H1 (cell line): ENCODE data around the gene ABHD15. TPM values are rescaled to one million over a fixed set of nuclear protein-coding genes. Genes with fewer than 3 reads are reported as not detected.

Experiments
- CTCF ChIA-PET: fragments of 300-600 bp; sonication (Branson Sonifier 250); formaldehyde crosslinking; loops from one replicate; lab custom pipeline; 2021; ENCODE audit not compliant: partially characterized antibody; lab: Charles Lee
- POLR2A ChIA-PET: fragments of 300-600 bp; sonication (Branson Sonifier 250); formaldehyde crosslinking; loops from one replicate; lab custom pipeline; 2021; ENCODE audit warnings: inconsistent platforms; ENCODE audit not compliant: partially characterized antibody; lab: Charles Lee
- DNase-seq, 2 experiments: peaks; one replicate each; pipeline versions ENCODE4 v3.0.0 to v3.0.0-alpha.2; 2010 to 2022; ENCODE audit warnings: low spot score in 2 of 2, low read depth in 1 of 2, mixed read lengths in 1 of 2
- FAIRE-seq: peaks from 2 replicates; lab custom pipeline; 2011; peaks lifted over from hg19 to GRCh38; lab: Jason Lieb, UNC
- H2AFZ ChIP-seq: 2 replicates; pipeline ENCODE4 v1.8.1; 2012; ENCODE audit warnings: low read length, inconsistent platforms
- H2AK5ac ChIP-seq: 2 replicates; pipeline ENCODE4 v1.6.1; 2013; ENCODE audit warnings: low read depth, low read length
- H2BK120ac ChIP-seq: replicated peaks from 2 replicates; pipeline ENCODE3; 2013; ENCODE audit warnings: low read depth, low read length, inconsistent platforms
- H2BK12ac ChIP-seq: 2 replicates; pipeline ENCODE4 v1.6.1; 2013; ENCODE audit warnings: low read depth, low read length
- H2BK15ac ChIP-seq: 2 replicates; pipeline ENCODE4 v1.6.1; 2013; ENCODE audit warnings: low read length
- H2BK20ac ChIP-seq: 2 replicates; pipeline ENCODE4 v1.6.1; 2013; ENCODE audit warnings: low read length
- H2BK5ac ChIP-seq: 2 replicates; pipeline ENCODE4 v1.6.1; 2013; ENCODE audit warnings: low read depth, low read length
- H3K14ac ChIP-seq: 2 replicates; pipeline ENCODE4 v1.6.1; 2013; ENCODE audit warnings: inconsistent platforms; ENCODE audit not compliant: insufficient read length
- H3K18ac ChIP-seq: 2 replicates; pipeline ENCODE4 v1.6.1; 2013; ENCODE audit warnings: low read length; ENCODE audit errors: extremely low read depth
- H3K23ac ChIP-seq: 2 replicates; pipeline ENCODE4 v1.6.1; 2013; ENCODE audit warnings: inconsistent platforms; ENCODE audit not compliant: insufficient read length
- H3K23me2 ChIP-seq: 2 replicates; pipeline ENCODE4 v1.6.1; 2013; ENCODE audit warnings: low read depth, low read length
- H3K27ac ChIP-seq: 2 replicates; pipeline ENCODE4 v1.6.1; 2011; ENCODE audit warnings: low read depth, low read length, inconsistent platforms
- H3K27me3 ChIP-seq, 4 experiments: replicated peaks in 1 of 4; 1 replicate in 1 of 4; 2 replicates in 3 of 4; pipeline versions ENCODE4 v1.6.1 to v1.8.1; 2011 to 2013; ENCODE audit warnings: low read length in 3 of 4, mild to moderate bottlenecking in 3 of 4, inconsistent platforms in 2 of 4, mixed read lengths in 2 of 4, moderate library complexity in 1 of 4; ENCODE audit not compliant: control insufficient read depth in 3 of 4, insufficient read depth in 3 of 4; ENCODE audit errors: extremely low read depth in 1 of 4
- H3K36me3 ChIP-seq, 4 experiments: 2 replicates each; pipeline versions ENCODE4 v1.6.1 to v1.8.1; 2011 to 2013; ENCODE audit warnings: mild to moderate bottlenecking in 4 of 4, low read length in 3 of 4, moderate library complexity in 2 of 4, control low read depth in 1 of 4, inconsistent platforms in 1 of 4; ENCODE audit not compliant: insufficient read depth in 4 of 4, control insufficient read depth in 2 of 4
- H3K4ac ChIP-seq: replicated peaks from 2 replicates; pipeline ENCODE3; 2013; ENCODE audit warnings: low read length, low read depth, mixed read lengths, inconsistent platforms; ENCODE audit not compliant: insufficient read length
- H3K4me1 ChIP-seq, 4 experiments: replicated peaks in 1 of 4; 1 replicate in 1 of 4; 2 replicates in 3 of 4; pipeline versions ENCODE4 v1.6.1 to v1.8.1; 2011 to 2013; ENCODE audit warnings: low read length in 3 of 4, inconsistent platforms in 2 of 4, mixed read lengths in 1 of 4; ENCODE audit not compliant: insufficient read depth in 4 of 4, control insufficient read depth in 3 of 4
- H3K4me2 ChIP-seq, 2 experiments: 2 replicates each; pipeline versions ENCODE4 v1.6.1 to v1.8.1; 2011 to 2013; ENCODE audit warnings: low read depth in 2 of 2, low read length in 2 of 2, control low read depth in 1 of 2, inconsistent platforms in 1 of 2, mild to moderate bottlenecking in 1 of 2; ENCODE audit not compliant: insufficient read depth in 1 of 2
- H3K4me3 ChIP-seq, 4 experiments: fragments of 200-600, 300-600 bp in 1 of 4; sonication (generic), shearing (Covaris generic), sonication (Bioruptor Twin) in 1 of 4; 2 replicates each; pipeline versions ENCODE4 v1.5.1 to v1.8.1; 2011 to 2016; ENCODE audit warnings: low read length in 4 of 4, low read depth in 3 of 4, control low read depth in 2 of 4, inconsistent platforms in 2 of 4, mild to moderate bottlenecking in 2 of 4, mixed read lengths in 1 of 4, moderate library complexity in 1 of 4; ENCODE audit not compliant: insufficient read depth in 2 of 4; ENCODE audit errors: extremely low read depth in 1 of 4
- H3K56ac ChIP-seq: replicated peaks from 2 replicates; pipeline ENCODE3; 2013; ENCODE audit warnings: low read depth, mild to moderate bottlenecking, mixed read lengths, low read length, inconsistent platforms; ENCODE audit not compliant: insufficient read length
- H3K79me1 ChIP-seq: 2 replicates; pipeline ENCODE4 v1.6.1; 2013; ENCODE audit warnings: low read depth, low read length, control low read depth
- H3K79me2 ChIP-seq, 2 experiments: 2 replicates each; pipeline versions ENCODE4 v1.6.1 to v1.8.1; 2012 to 2013; ENCODE audit warnings: low read length in 2 of 2, mild to moderate bottlenecking in 2 of 2, inconsistent platforms in 1 of 2; ENCODE audit not compliant: insufficient read depth in 2 of 2, control insufficient read depth in 1 of 2
- H3K9ac ChIP-seq, 4 experiments: replicated peaks in 1 of 4; 1 replicate in 1 of 4; 2 replicates in 3 of 4; pipeline versions ENCODE4 v1.6.1 to v1.8.1; 2011 to 2013; ENCODE audit warnings: low read depth in 3 of 4, low read length in 3 of 4, control low read depth in 2 of 4, mild to moderate bottlenecking in 2 of 4, moderate library complexity in 2 of 4, inconsistent platforms in 1 of 4; ENCODE audit errors: extremely low read depth in 1 of 4
- H3K9me3 ChIP-seq, 2 experiments: 2 replicates each; pipeline versions ENCODE4 v1.6.1 to v1.8.1; 2012 to 2013; ENCODE audit warnings: mild to moderate bottlenecking in 2 of 2, moderate library complexity in 2 of 2, control low read depth in 1 of 2, inconsistent platforms in 1 of 2, low read depth in 1 of 2, low read length in 1 of 2, mixed read lengths in 1 of 2; ENCODE audit not compliant: insufficient read depth in 2 of 2
- H4K20me1 ChIP-seq, 2 experiments: replicated peaks in 1 of 2; 2 replicates each; pipeline versions ENCODE3 to v1.8.1; 2011 to 2013; ENCODE audit warnings: inconsistent platforms in 2 of 2, low read length in 2 of 2, mild to moderate bottlenecking in 1 of 2; ENCODE audit not compliant: insufficient read depth in 2 of 2, control insufficient read depth in 1 of 2
- H4K5ac ChIP-seq: 2 replicates; pipeline ENCODE4 v1.6.1; 2013; ENCODE audit warnings: low read length, low read depth, mixed read lengths, inconsistent platforms; ENCODE audit not compliant: insufficient read length
- H4K8ac ChIP-seq: 2 replicates; pipeline ENCODE4 v1.8.0; 2013; ENCODE audit warnings: mild to moderate bottlenecking, moderate library complexity, low read length, inconsistent platforms; ENCODE audit not compliant: insufficient read depth; ENCODE audit errors: extremely low read depth
- H4K91ac ChIP-seq: replicated peaks from 2 replicates; pipeline ENCODE3; 2013; ENCODE audit warnings: low read length, mixed read lengths, inconsistent platforms; ENCODE audit not compliant: insufficient read length
- CEBPB ChIP-seq: IDR thresholded peaks from 2 replicates; pipeline ENCODE4 v1.6.1; 2012; ENCODE audit warnings: low read depth, low read length
- CHD2 ChIP-seq: IDR thresholded peaks from 2 replicates; pipeline ENCODE4 v1.6.1; 2012; ENCODE audit warnings: low read length, improper control_type of control experiment
- EZH2 ChIP-seq: fragments of 200-600 bp; sonication (generic); IDR thresholded peaks from 2 replicates; pipeline ENCODE4 v1.7.1; 2012; ENCODE audit warnings: low read depth, mild to moderate bottlenecking, moderate library complexity, low read length, inconsistent platforms; ENCODE audit not compliant: severe bottlenecking
- HDAC2 ChIP-seq, 2 experiments: fragments of 300-600 bp in 1 of 2; sonication (generic) in 1 of 2; IDR thresholded peaks; 2 replicates each; pipeline ENCODE4 v1.6.1; 2011 to 2012; ENCODE audit warnings: low read depth in 2 of 2, low read length in 2 of 2, mild to moderate bottlenecking in 2 of 2, moderate library complexity in 2 of 2, borderline replicate concordance in 1 of 2, inconsistent platforms in 1 of 2
- JUND ChIP-seq: IDR thresholded peaks from 2 replicates; pipeline ENCODE4 v1.6.1; 2011; ENCODE audit warnings: mild to moderate bottlenecking, improper control_type of control experiment, low read length
- KDM5A ChIP-seq: fragments of 200-600 bp; IDR thresholded peaks from 2 replicates; pipeline ENCODE4 v1.7.1; 2012; ENCODE audit warnings: mild to moderate bottlenecking, low read length, inconsistent platforms, mixed read lengths
- MAX ChIP-seq: IDR thresholded peaks from 2 replicates; pipeline ENCODE4 v1.6.1; 2012; ENCODE audit warnings: inconsistent platforms
- NRF1 ChIP-seq: IDR thresholded peaks from 2 replicates; pipeline ENCODE4 v1.6.1; 2011; ENCODE audit warnings: mild to moderate bottlenecking, low read depth, low read length, improper control_type of control experiment
- RBBP5 ChIP-seq: IDR thresholded peaks from 2 replicates; pipeline ENCODE4 v1.7.1; 2012; ENCODE audit warnings: low read depth, mild to moderate bottlenecking, inconsistent platforms, low read length, moderate library complexity, borderline replicate concordance
- RNF2 ChIP-seq: fragments of 200-900, 300-1000 bp; sonication (generic); IDR thresholded peaks from 2 replicates; pipeline ENCODE4 v1.7.1; 2016; ENCODE audit warnings: borderline replicate concordance, low read depth, mild to moderate bottlenecking, antibody characterized with exemption, low read length; ENCODE audit not compliant: poor library complexity, severe bottlenecking; ENCODE audit errors: missing control alignments
- RXRA ChIP-seq: IDR thresholded peaks from 2 replicates; pipeline ENCODE4 v1.6.1; 2011; ENCODE audit warnings: low read depth, mild to moderate bottlenecking, low read length, moderate library complexity; ENCODE audit not compliant: insufficient read depth
- SP1 ChIP-seq: IDR thresholded peaks from 2 replicates; pipeline ENCODE4 v1.6.1; 2011; ENCODE audit warnings: low read depth, low read length
- SP4 ChIP-seq: IDR thresholded peaks from 2 replicates; pipeline ENCODE4 v1.6.1; 2012; ENCODE audit warnings: low read length, inconsistent platforms
- TAF7 ChIP-seq: optimal IDR thresholded peaks from 2 replicates; pipeline ENCODE3; 2011; ENCODE audit warnings: low read depth, mild to moderate bottlenecking, inconsistent platforms, low read length, moderate library complexity, borderline replicate concordance
- YY1 ChIP-seq: IDR thresholded peaks from 2 replicates; pipeline ENCODE4 v1.6.1; 2011; ENCODE audit warnings: low read depth, mild to moderate bottlenecking, low read length
- WGBS, 2 experiments: shearing (Covaris generic) in 1 of 2; methylation state at CpG; one replicate each; pipeline versions ENCODE4 v1.1.6 to v1.1.7; 2013 to 2015; ENCODE audit warnings: low lambda C conversion rate in 2 of 2, mixed read lengths in 2 of 2, inconsistent platforms in 1 of 2, low coverage in 1 of 2, missing lambda C conversion rate in 1 of 2; ENCODE audit not compliant: insufficient replicate concordance in 2 of 2, insufficient coverage in 1 of 2, insufficient read length in 1 of 2; ENCODE audit errors: extremely low coverage in 1 of 2, missing lambda C conversion rate in 1 of 2; 5-methylcytosine and 5-hydroxymethylcytosine counted together
- polyA plus RNA-seq, 7 experiments: library from polyadenylated mRNA; depleted of rRNA in 3 of 7; stranded (reverse) in 5 of 7; unstranded in 2 of 7; fragments of >200 nt in 5 of 7; fragments of 200-250 nt in 2 of 7; gene quantifications; 1 replicate in 5 of 7; 2 replicates in 1 of 7; 4 replicates in 1 of 7; pipeline versions ENCODE4 v1.2.1 to v1.2.3, GENCODE V29; 2011 to 2013; ENCODE audit warnings: missing spikeins in 2 of 7, mixed read lengths in 2 of 7
- total RNA-seq: library from RNA; stranded (reverse); fragmentation: NEBNext Ultra II Directional; extraction: Animal tissue kit (Norgen Biotek cat#: 25700); gene quantifications from 2 replicates; pipeline ENCODE4 v1.2.1, GENCODE V29; 2021

Gene ABHD15
- total and polyA plus RNA-seq, 2 of the 8 experiments (the other 6 are each of a cell fraction or from before 2014, with no cell fraction given) = 0.88 to 1.7 TPM

GRCh38 chr17:29546085-29546484 lies 20.8 kb downstream of the ABHD15 start:
- H3K36me3 ChIP-seq = peaks cover 4 to 18% (median 11%) of the 10 kb centered on the region in 4 experiments; a peak in 7 of 8 replicates
- no peaks in the 10 kb centered on the region for H4K20me1 ChIP-seq
- H3K56ac ChIP-seq = no peak overlapping the region
- no peak overlapping the region for H2BK120ac ChIP-seq
- H3K23me2 ChIP-seq = no peaks in the 10 kb centered on the region
- H4K91ac ChIP-seq = no peak overlapping the region
- H3K9ac ChIP-seq = no peak overlapping the region
- H2BK20ac ChIP-seq = no peak overlapping the region
- H3K79me2 ChIP-seq = no peaks in the 10 kb centered on the region
- no peaks in the 10 kb centered on the region for H3K4me1 ChIP-seq
- no peak for DNase-seq
- ChIA-PET CTCF (interaction anchor here (0.7 to 0.8 kb wide), 2 partner anchors 79 to 176 kb away, joined by 3 read pairs; no protein-coding TSS in a partner anchor), POLR2A (no interaction called here)
- H3K4me3 ChIP-seq = no peak overlapping the region
- no peak overlapping the region for H3K18ac ChIP-seq
- 90% methylated on average over 1 of the region's 1 CpG; no CpG with 5 or more reads in 1 of the 2 experiments for WGBS, 2 experiments
- H2BK12ac ChIP-seq = no peak overlapping the region
- no peak overlapping the region for H2AK5ac ChIP-seq
- no peak overlapping the region for H3K4me2 ChIP-seq
- no peak overlapping the region for H3K4ac ChIP-seq
- no peak overlapping the region for H4K5ac ChIP-seq
- no peaks in the 10 kb centered on the region for H3K27me3 ChIP-seq
- H2BK5ac ChIP-seq = no peak overlapping the region
- H4K8ac ChIP-seq = no peak overlapping the region
- no peaks in the 10 kb centered on the region for H3K9me3 ChIP-seq
- no peak overlapping the region for H2AFZ ChIP-seq
- H3K27ac ChIP-seq = no peak overlapping the region
- no peak overlapping the region for H2BK15ac ChIP-seq
- no peak overlapping the region for H3K14ac ChIP-seq
- no peak for FAIRE-seq
- no peaks in the 10 kb centered on the region for H3K79me1 ChIP-seq
- H3K23ac ChIP-seq = no peak overlapping the region
- TF ChIP-seq MAX (no peak), TAF7 (no peak), KDM5A (no peak), RNF2 (no peak), YY1 (no peak), NRF1 (no peak), RXRA (no peak), JUND (no peak), HDAC2 (IDR thresholded peaks at IDR 0.05; ENCODE audit: borderline replicate concordance in 1 of 2, low read depth in 2 of 2, low read length in 2 of 2) (no peak), RBBP5 (no peak), SP1 (no peak), CHD2 (no peak), SP4 (no peak), CEBPB (no peak), EZH2 (no peak)
